Stimulated activated CD4-positive, alpha-beta T cell treated with anti-CD3 and anti-CD28 coated beads, Interleukin-1b, Interleukin-23, amount 100 ng/mL, for 4 hours (primary cell): ENCODE data around the gene SEC14L5.

Experiments
- DNase-seq, 2 donors: peaks; one replicate each; pipeline ENCODE4 v3.0.0-alpha.2; 2020; ENCODE audit warnings: low read depth in 2 of 2

Gene SEC14L5

GRCh38 chr16:4957720-4958509, at the start of gene SEC14L5:
Gene SEC14L5, plus strand, starts transcription at chr16:4958330. Its CDS starts 994 bp downstream, at chr16:4959324.
- DNase-seq, result peak; percentile 81 to 83

- no peak for DNase-seq
These were observed 49.2 kb upstream of the SEC14L5 start for GRCh38 chr16:4908854-4909401.

GRCh38 chr16:4909825-4910224, 48.3 kb upstream of the SEC14L5 start:
- DNase-seq, result no peak

GRCh38 chr16:4910828-4911227, 47.3 kb upstream of the SEC14L5 start:
- DNase-seq, result no peak

- DNase-seq, result no peak
These were observed 46.2 kb upstream of the SEC14L5 start for GRCh38 chr16:4911970-4912386.

- no peak for DNase-seq
These were observed 44.9 kb upstream of the SEC14L5 start for GRCh38 chr16:4913130-4913773.

- DNase-seq, result no peak
These were observed 44.2 kb upstream of the SEC14L5 start for GRCh38 chr16:4913774-4914525.

- DNase-seq, result no peak
These were observed 43.5 kb upstream of the SEC14L5 start for GRCh38 chr16:4914528-4915225.

GRCh38 chr16:4915226-4915761, 42.8 kb upstream of the SEC14L5 start:
- no peak for DNase-seq

- no peak for DNase-seq
These were observed 41.0 kb upstream of the SEC14L5 start for GRCh38 chr16:4917117-4917516.

GRCh38 chr16:4918781-4919251, 39.3 kb upstream of the SEC14L5 start:
- no peak for DNase-seq

- no peak for DNase-seq
These were observed 37.3 kb upstream of the SEC14L5 start for GRCh38 chr16:4920826-4921225.

- DNase-seq, result no peak
These were observed 35.3 kb upstream of the SEC14L5 start for GRCh38 chr16:4922721-4923342.

GRCh38 chr16:4923853-4924252, 34.3 kb upstream of the SEC14L5 start:
- no peak for DNase-seq

GRCh38 chr16:4924593-4925292, 33.4 kb upstream of the SEC14L5 start:
- no peak for DNase-seq

- no peak for DNase-seq
These were observed 32.9 kb upstream of the SEC14L5 start for GRCh38 chr16:4925293-4925607.

- no peak for DNase-seq
These were observed 32.3 kb upstream of the SEC14L5 start for GRCh38 chr16:4925791-4926190.

- DNase-seq, result no peak
These were observed 31.2 kb upstream of the SEC14L5 start for GRCh38 chr16:4926928-4927327.

GRCh38 chr16:4927661-4928060, 30.5 kb upstream of the SEC14L5 start:
- no peak for DNase-seq

- no peak for DNase-seq
These were observed 29.9 kb upstream of the SEC14L5 start for GRCh38 chr16:4928227-4928626.
